HEK293 (cell line): ENCODE measurements around the gene RAP1A.
A peak's percentile ranks its signal among the peaks of the same experiment; 100 is the strongest.

Source experiments
- CTCF ChIA-PET: fragments of 350-600 bp; formaldehyde crosslinking; extraction: SDS; loops from one replicate; lab custom pipeline; 2021; ENCODE audit warnings: antibody characterized with exemption; lab: Yijun Ruan, JAX
- POLR2A ChIA-PET: fragments of 300-600 bp; formaldehyde crosslinking; extraction: SDS; loops from one replicate; lab custom pipeline; 2020; ENCODE audit warnings: antibody characterized with exemption, inconsistent platforms; lab: Yijun Ruan, JAX
- H3K27ac ChIP-seq: fragments of 200-500 bp; sonication (Bioruptor generic); 2 replicates; pipeline ENCODE4 v1.5.1; 2014; ENCODE audit warnings: low read depth, low read length, control low read depth, inconsistent platforms; ENCODE audit errors: extremely low read depth
- H3K36me3 ChIP-seq, 2 experiments: fragments of 200-500 bp in 1 of 2; sonication (Bioruptor generic) in 1 of 2; 1 replicate in 1 of 2; 2 replicates in 1 of 2; pipeline ENCODE4 v1.5.1; 2014 to 2017; ENCODE audit warnings: inconsistent platforms in 2 of 2, low read length in 2 of 2; ENCODE audit not compliant: control insufficient read depth in 2 of 2, insufficient read depth in 1 of 2
- H3K4me1 ChIP-seq: fragments of 200-500 bp; sonication (Bioruptor generic); 2 replicates; pipeline ENCODE4 v1.5.1; 2014; ENCODE audit warnings: mild to moderate bottlenecking, low read length, inconsistent platforms; ENCODE audit not compliant: control insufficient read depth, insufficient read depth
- H3K4me3 ChIP-seq: 2 replicates; pipeline ENCODE4 v1.5.1; 2011; ENCODE audit warnings: low read depth, mild to moderate bottlenecking, control low read depth, low read length, moderate library complexity
- H3K9me3 ChIP-seq: fragments of 200-500 bp; sonication (Bioruptor generic); 2 replicates; pipeline ENCODE4 v1.5.1; 2014; ENCODE audit warnings: low read depth, low read length, inconsistent platforms; ENCODE audit not compliant: control insufficient read depth, insufficient read depth
- GLIS1 ChIP-seq: fragments of 450-650 bp; formaldehyde crosslinking; IDR thresholded peaks from 2 replicates; pipeline ENCODE4 v1.5.1; 2016; ENCODE audit warnings: missing biosample characterization, missing genetic modification characterization
- IKZF3 ChIP-seq: fragments of 450-650 bp; IDR thresholded peaks from 2 replicates; pipeline ENCODE4 v1.5.0; 2018; ENCODE audit warnings: missing biosample characterization, mild to moderate bottlenecking, missing genetic modification characterization, moderate library complexity
- KLF1 ChIP-seq: fragments of 450-650 bp; formaldehyde crosslinking; IDR thresholded peaks from 2 replicates; pipeline ENCODE4 v1.5.1; 2016; ENCODE audit warnings: missing biosample characterization, missing genetic modification characterization
- KLF9 ChIP-seq: fragments of 450-650 bp; formaldehyde crosslinking; IDR thresholded peaks from 2 replicates; pipeline ENCODE4 v1.5.1; 2016; ENCODE audit warnings: missing biosample characterization, missing genetic modification characterization, low read depth
- MZF1 ChIP-seq: fragments of 450-650 bp; formaldehyde crosslinking; IDR thresholded peaks from 2 replicates; pipeline ENCODE4 v1.5.1; 2017; ENCODE audit warnings: missing biosample characterization, missing genetic modification characterization, borderline replicate concordance
- OSR2 ChIP-seq: fragments of 450-650 bp; formaldehyde crosslinking; IDR thresholded peaks from 2 replicates; pipeline ENCODE4 v1.5.1; 2016; ENCODE audit warnings: missing biosample characterization, missing genetic modification characterization
- RBAK ChIP-seq: fragments of 450-650 bp; formaldehyde crosslinking; IDR thresholded peaks from 2 replicates; pipeline ENCODE4 v1.5.1; 2016; ENCODE audit warnings: missing biosample characterization, missing genetic modification characterization
- SALL2 ChIP-seq: fragments of 450-650 bp; formaldehyde crosslinking; IDR thresholded peaks from 2 replicates; pipeline ENCODE4 v1.5.0; 2017; ENCODE audit warnings: missing biosample characterization, mild to moderate bottlenecking, missing genetic modification characterization, borderline replicate concordance
- SCRT1 ChIP-seq: fragments of 450-650 bp; formaldehyde crosslinking; IDR thresholded peaks from 2 replicates; pipeline ENCODE4 v1.5.1; 2016; ENCODE audit warnings: missing biosample characterization, missing genetic modification characterization, borderline replicate concordance
- YY1 ChIP-seq: fragments of 450-650 bp; formaldehyde crosslinking; IDR thresholded peaks from 2 replicates; pipeline ENCODE4 v1.5.1; 2018; ENCODE audit warnings: missing biosample characterization, missing genetic modification characterization
- YY2 ChIP-seq: fragments of 450-650 bp; formaldehyde crosslinking; IDR thresholded peaks from 2 replicates; pipeline ENCODE4 v1.5.1; 2016; ENCODE audit warnings: missing biosample characterization, missing genetic modification characterization
- ZNF121 ChIP-seq: fragments of 450-650 bp; formaldehyde crosslinking; IDR thresholded peaks from 2 replicates; pipeline ENCODE4 v1.5.1; 2016; ENCODE audit warnings: missing biosample characterization, missing genetic modification characterization
- ZNF133 ChIP-seq: fragments of 450-650 bp; formaldehyde crosslinking; IDR thresholded peaks from 2 replicates; pipeline ENCODE4 v1.5.1; 2016; ENCODE audit warnings: missing biosample characterization, missing genetic modification characterization
- ZNF146 ChIP-seq: fragments of 450-650 bp; formaldehyde crosslinking; IDR thresholded peaks from 2 replicates; pipeline ENCODE4 v1.5.1; 2016; ENCODE audit warnings: missing biosample characterization, missing genetic modification characterization
- ZNF202 ChIP-seq: fragments of 450-650 bp; formaldehyde crosslinking; IDR thresholded peaks from 2 replicates; pipeline ENCODE4 v1.5.1; 2016; ENCODE audit warnings: missing biosample characterization, missing genetic modification characterization, borderline replicate concordance
- ZNF221 ChIP-seq: fragments of 450-650 bp; formaldehyde crosslinking; IDR thresholded peaks from 2 replicates; pipeline ENCODE4 v1.5.1; 2017; ENCODE audit warnings: missing biosample characterization, missing genetic modification characterization, borderline replicate concordance
- ZNF223 ChIP-seq: fragments of 450-650 bp; formaldehyde crosslinking; IDR thresholded peaks from 2 replicates; pipeline ENCODE4 v1.5.1; 2016; ENCODE audit warnings: missing biosample characterization, missing genetic modification characterization
- ZNF302 ChIP-seq: fragments of 450-650 bp; formaldehyde crosslinking; IDR thresholded peaks from 2 replicates; pipeline ENCODE4 v1.5.1; 2016; ENCODE audit warnings: missing biosample characterization, missing genetic modification characterization, low read depth
- ZNF341 ChIP-seq: fragments of 450-650 bp; formaldehyde crosslinking; IDR thresholded peaks from 2 replicates; pipeline ENCODE4; 2016; ENCODE audit warnings: low read depth, missing biosample characterization, missing genetic modification characterization
- ZNF362 ChIP-seq: fragments of 450-650 bp; formaldehyde crosslinking; IDR thresholded peaks from 2 replicates; pipeline ENCODE4 v1.5.1; 2016; ENCODE audit warnings: missing biosample characterization, missing genetic modification characterization
- ZNF394 ChIP-seq: fragments of 450-650 bp; formaldehyde crosslinking; IDR thresholded peaks from 2 replicates; pipeline ENCODE4 v1.5.1; 2016; ENCODE audit warnings: missing biosample characterization, missing genetic modification characterization, mild to moderate bottlenecking, moderate library complexity, borderline replicate concordance
- ZNF501 ChIP-seq: fragments of 450-650 bp; formaldehyde crosslinking; IDR thresholded peaks from 2 replicates; pipeline ENCODE4 v1.5.1; 2016; ENCODE audit warnings: missing biosample characterization, missing genetic modification characterization
- ZNF658 ChIP-seq: fragments of 450-650 bp; formaldehyde crosslinking; IDR thresholded peaks from 2 replicates; pipeline ENCODE4; 2016; ENCODE audit warnings: missing biosample characterization, missing genetic modification characterization
- ZNF701 ChIP-seq: fragments of 450-650 bp; formaldehyde crosslinking; IDR thresholded peaks from 2 replicates; pipeline ENCODE4 v1.5.1; 2016; ENCODE audit warnings: missing biosample characterization, missing genetic modification characterization
- ZNF76 ChIP-seq: fragments of 450-650 bp; formaldehyde crosslinking; IDR thresholded peaks from 2 replicates; pipeline ENCODE4; 2016; ENCODE audit warnings: low read depth, missing biosample characterization, missing genetic modification characterization, borderline replicate concordance
- ZNF768 ChIP-seq: fragments of 450-650 bp; formaldehyde crosslinking; IDR thresholded peaks from 2 replicates; pipeline ENCODE4 v1.5.1; 2018; ENCODE audit warnings: missing biosample characterization, mild to moderate bottlenecking, missing genetic modification characterization
- ZNF785 ChIP-seq: fragments of 450-650 bp; formaldehyde crosslinking; IDR thresholded peaks from 2 replicates; pipeline ENCODE4 v1.5.1; 2016; ENCODE audit warnings: missing biosample characterization, missing genetic modification characterization
- ZNF843 ChIP-seq: fragments of 450-650 bp; formaldehyde crosslinking; IDR thresholded peaks from 2 replicates; pipeline ENCODE4 v1.5.1; 2016; ENCODE audit warnings: missing biosample characterization, missing genetic modification characterization
- ZSCAN30 ChIP-seq: fragments of 450-650 bp; IDR thresholded peaks from 2 replicates; pipeline ENCODE4 v1.5.1; 2018; ENCODE audit warnings: missing biosample characterization, mild to moderate bottlenecking, missing genetic modification characterization, moderate library complexity
- TF ChIP-seq, protein P1 (sequence below): fragments of 450-650 bp; formaldehyde crosslinking; IDR thresholded peaks from 2 replicates; pipeline ENCODE4 v1.5.1; 2016; ENCODE audit warnings: missing biosample characterization, missing genetic modification characterization
- TF ChIP-seq, protein P2 (sequence below): fragments of 450-650 bp; formaldehyde crosslinking; IDR thresholded peaks from 2 replicates; pipeline ENCODE4 v1.5.1; 2016; ENCODE audit warnings: missing biosample characterization, missing genetic modification characterization, low read depth
- TF ChIP-seq, protein P3 (sequence below): fragments of 450-650 bp; formaldehyde crosslinking; IDR thresholded peaks from 2 replicates; pipeline ENCODE4 v1.5.1; 2016; ENCODE audit warnings: missing biosample characterization, missing genetic modification characterization
- TF ChIP-seq, protein P4 (sequence below): fragments of 450-650 bp; formaldehyde crosslinking; IDR thresholded peaks from 2 replicates; pipeline ENCODE4 v1.5.1; 2016; ENCODE audit warnings: missing biosample characterization, missing genetic modification characterization

The RAP1A gene

DNA sequence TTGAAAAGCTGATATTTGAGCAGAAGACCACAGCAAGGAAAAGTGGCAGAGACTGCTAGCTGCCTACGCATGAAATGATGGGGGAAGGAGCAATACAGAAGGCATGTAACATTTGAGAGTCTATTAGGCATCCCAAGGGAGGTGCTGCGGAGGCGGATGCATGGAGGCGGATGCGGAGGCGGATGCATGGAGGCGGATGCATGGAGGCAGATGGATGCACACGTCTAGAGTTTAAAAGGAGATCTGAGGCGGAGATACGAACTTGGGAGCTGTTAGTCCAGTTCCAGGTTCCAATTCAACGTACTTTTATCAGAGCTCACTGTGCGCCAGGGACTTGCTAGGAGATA lies 135.4 kb downstream of the RAP1A start:
- H3K9me3 ChIP-seq: no peaks in the 10 kb centered on the region
- H3K4me1 ChIP-seq: peaks cover 4% of the 10 kb centered on the region; the same call in 1 of the 2 replicates
- ChIA-PET POLR2A (interaction anchor here (0.7 to 2.4 kb wide), 4 partner anchors 13 to 247 kb away, joined by 3 to 13 read pairs (median 5); partner anchors contain the start of gene INKA2), CTCF (interaction anchor here (0.6 to 3.8 kb wide), 15 partner anchors 10 to 341 kb away, joined by 3 to 38 read pairs (median 4); no protein-coding TSS in a partner anchor)
- peaks cover 4 to 27% of the 10 kb centered on the region in 2 experiments; a peak in 2 of 3 replicates for H3K36me3 ChIP-seq
- peak overlapping the region; percentile 72 for H3K27ac ChIP-seq
- peak overlapping the region; percentile 91 for H3K4me3 ChIP-seq
- TF ChIP-seq IKZF3 (tag by site-specific recombination) (peak; percentile 42; the same call in 1 of the 2 replicates), ZNF121 (tag by site-specific recombination) (no peak), SCRT1 (tag by site-specific recombination) (no peak), RBAK (no peak), ZNF658 (no peak), OSR2 (tag by site-specific recombination) (peak; percentile 6; the same call in 1 of the 2 replicates), MZF1 (no peak), ZNF843 (no peak; the same call in 1 of the 2 replicates), ZNF223 (no peak), ZNF501 (tag by site-specific recombination) (no peak; the same call in 1 of the 2 replicates), ZNF394 (no peak), ZNF362 (tag by site-specific recombination) (no peak), ZNF768 (tag by site-specific recombination) (no peak), YY1 (peak; percentile 19; the same call in 1 of the 2 replicates), ZNF785 (no peak), ZNF133 (tag by site-specific recombination) (no peak), ZNF202 (no peak), KLF9 (no peak), GLIS1 (tag by site-specific recombination) (no peak), ZNF221 (tag by site-specific recombination) (no peak), ZNF146 (tag by site-specific recombination) (no peak), ZNF701 (tag by site-specific recombination) (no peak), SALL2 (tag by site-specific recombination) (no peak), ZNF76 (no peak), KLF1 (tag by site-specific recombination) (no peak), ZNF302 (tag by site-specific recombination) (no peak), ZNF341 (no peak), YY2 (tag by site-specific recombination) (peak; percentile 55; the same call in 1 of the 2 replicates), ZSCAN30 (tag by site-specific recombination) (no peak)
- TF ChIP-seq, protein P1, sequence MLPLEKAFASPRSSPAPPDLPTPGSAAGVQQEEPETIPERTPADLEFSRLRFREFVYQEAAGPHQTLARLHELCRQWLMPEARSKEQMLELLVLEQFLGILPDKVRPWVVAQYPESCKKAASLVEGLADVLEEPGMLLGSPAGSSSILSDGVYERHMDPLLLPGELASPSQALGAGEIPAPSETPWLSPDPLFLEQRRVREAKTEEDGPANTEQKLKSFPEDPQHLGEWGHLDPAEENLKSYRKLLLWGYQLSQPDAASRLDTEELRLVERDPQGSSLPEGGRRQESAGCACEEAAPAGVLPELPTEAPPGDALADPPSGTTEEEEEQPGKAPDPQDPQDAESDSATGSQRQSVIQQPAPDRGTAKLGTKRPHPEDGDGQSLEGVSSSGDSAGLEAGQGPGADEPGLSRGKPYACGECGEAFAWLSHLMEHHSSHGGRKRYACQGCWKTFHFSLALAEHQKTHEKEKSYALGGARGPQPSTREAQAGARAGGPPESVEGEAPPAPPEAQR (tag by site-specific recombination): no peak
- TF ChIP-seq, protein P2, sequence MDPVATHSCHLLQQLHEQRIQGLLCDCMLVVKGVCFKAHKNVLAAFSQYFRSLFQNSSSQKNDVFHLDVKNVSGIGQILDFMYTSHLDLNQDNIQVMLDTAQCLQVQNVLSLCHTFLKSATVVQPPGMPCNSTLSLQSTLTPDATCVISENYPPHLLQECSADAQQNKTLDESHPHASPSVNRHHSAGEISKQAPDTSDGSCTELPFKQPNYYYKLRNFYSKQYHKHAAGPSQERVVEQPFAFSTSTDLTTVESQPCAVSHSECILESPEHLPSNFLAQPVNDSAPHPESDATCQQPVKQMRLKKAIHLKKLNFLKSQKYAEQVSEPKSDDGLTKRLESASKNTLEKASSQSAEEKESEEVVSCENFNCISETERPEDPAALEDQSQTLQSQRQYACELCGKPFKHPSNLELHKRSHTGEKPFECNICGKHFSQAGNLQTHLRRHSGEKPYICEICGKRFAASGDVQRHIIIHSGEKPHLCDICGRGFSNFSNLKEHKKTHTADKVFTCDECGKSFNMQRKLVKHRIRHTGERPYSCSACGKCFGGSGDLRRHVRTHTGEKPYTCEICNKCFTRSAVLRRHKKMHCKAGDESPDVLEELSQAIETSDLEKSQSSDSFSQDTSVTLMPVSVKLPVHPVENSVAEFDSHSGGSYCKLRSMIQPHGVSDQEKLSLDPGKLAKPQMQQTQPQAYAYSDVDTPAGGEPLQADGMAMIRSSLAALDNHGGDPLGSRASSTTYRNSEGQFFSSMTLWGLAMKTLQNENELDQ (tag by site-specific recombination): no peak
- TF ChIP-seq, protein P3, sequence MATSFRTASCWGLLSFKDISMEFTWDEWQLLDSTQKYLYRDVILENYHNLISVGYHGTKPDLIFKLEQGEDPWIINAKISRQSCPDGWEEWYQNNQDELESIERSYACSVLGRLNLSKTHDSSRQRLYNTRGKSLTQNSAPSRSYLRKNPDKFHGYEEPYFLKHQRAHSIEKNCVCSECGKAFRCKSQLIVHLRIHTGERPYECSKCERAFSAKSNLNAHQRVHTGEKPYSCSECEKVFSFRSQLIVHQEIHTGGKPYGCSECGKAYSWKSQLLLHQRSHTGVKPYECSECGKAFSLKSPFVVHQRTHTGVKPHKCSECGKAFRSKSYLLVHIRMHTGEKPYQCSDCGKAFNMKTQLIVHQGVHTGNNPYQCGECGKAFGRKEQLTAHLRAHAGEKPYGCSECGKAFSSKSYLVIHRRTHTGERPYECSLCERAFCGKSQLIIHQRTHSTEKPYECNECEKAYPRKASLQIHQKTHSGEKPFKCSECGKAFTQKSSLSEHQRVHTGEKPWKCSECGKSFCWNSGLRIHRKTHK (tag by site-specific recombination): no peak
- TF ChIP-seq, protein P4, sequence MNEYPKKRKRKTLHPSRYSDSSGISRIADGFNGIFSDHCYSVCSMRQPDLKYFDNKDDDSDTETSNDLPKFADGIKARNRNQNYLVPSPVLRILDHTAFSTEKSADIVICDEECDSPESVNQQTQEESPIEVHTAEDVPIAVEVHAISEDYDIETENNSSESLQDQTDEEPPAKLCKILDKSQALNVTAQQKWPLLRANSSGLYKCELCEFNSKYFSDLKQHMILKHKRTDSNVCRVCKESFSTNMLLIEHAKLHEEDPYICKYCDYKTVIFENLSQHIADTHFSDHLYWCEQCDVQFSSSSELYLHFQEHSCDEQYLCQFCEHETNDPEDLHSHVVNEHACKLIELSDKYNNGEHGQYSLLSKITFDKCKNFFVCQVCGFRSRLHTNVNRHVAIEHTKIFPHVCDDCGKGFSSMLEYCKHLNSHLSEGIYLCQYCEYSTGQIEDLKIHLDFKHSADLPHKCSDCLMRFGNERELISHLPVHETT: no peak; the same call in 1 of the 2 replicates
